ENCODE results near the gene VPS26C. TPM values are rescaled to one million over a fixed set of nuclear protein-coding genes. Genes with fewer than 3 reads are reported as not detected.
A peak's percentile ranks its signal among the peaks of the same experiment; 100 is the strongest.

VPS26C gene
- polyA plus RNA-seq, 3 donors, result 38.3 to 42.1 (median 40.7) TPM

GRCh38 chr21:37207441-37208009, 59.6 kb downstream of the VPS26C start:
- peak in 1 of 3 donors; percentile 15 for DNase-seq (ENCODE audit: low read depth in 3 of 3, low spot score in 2 of 3)

DNA sequence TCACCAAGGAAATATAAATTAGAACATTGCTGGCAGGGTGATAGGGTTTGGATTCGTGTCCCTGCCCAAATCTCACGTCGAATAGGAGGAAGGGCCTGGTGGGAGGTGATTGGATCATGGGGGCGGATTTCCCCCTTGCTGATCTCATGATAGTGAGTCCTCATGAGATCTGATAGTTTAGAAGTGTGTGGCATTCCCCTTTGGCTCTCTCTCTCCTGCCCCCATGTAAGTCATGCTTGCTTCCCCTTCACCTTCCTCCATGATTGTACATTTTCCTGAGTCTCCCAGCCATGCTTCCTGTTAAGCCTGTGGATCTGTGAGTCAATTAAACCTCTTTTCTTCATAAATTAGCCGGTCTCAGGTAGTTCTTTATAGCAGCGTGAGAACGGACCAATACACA, 60.6 kb downstream of the VPS26C start:
- DNase-seq (ENCODE audit: low read depth in 3 of 3, low spot score in 2 of 3), result no peak

DNA sequence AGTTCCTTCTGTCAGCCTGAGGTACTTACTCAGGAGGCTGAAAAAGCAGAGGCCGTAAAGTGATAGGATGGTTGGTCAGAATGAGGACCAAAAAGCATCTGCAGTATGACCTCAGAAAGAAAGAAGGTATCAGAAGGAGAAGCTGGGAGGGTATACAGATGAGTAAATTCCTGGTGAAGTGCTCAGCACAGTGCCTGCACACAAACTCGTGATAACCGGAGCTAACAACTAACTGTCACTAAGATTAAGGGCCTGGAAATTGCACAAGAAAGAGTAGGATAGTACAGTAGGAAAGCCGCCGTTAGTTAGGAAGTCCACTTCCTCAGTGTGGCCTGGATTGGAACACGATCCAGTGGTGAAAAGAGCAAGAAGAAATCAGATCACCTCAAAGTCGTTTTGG, 62.6 kb downstream of the VPS26C start:
- DNase-seq (ENCODE audit: low read depth in 3 of 3, low spot score in 2 of 3), result no peak

DNA sequence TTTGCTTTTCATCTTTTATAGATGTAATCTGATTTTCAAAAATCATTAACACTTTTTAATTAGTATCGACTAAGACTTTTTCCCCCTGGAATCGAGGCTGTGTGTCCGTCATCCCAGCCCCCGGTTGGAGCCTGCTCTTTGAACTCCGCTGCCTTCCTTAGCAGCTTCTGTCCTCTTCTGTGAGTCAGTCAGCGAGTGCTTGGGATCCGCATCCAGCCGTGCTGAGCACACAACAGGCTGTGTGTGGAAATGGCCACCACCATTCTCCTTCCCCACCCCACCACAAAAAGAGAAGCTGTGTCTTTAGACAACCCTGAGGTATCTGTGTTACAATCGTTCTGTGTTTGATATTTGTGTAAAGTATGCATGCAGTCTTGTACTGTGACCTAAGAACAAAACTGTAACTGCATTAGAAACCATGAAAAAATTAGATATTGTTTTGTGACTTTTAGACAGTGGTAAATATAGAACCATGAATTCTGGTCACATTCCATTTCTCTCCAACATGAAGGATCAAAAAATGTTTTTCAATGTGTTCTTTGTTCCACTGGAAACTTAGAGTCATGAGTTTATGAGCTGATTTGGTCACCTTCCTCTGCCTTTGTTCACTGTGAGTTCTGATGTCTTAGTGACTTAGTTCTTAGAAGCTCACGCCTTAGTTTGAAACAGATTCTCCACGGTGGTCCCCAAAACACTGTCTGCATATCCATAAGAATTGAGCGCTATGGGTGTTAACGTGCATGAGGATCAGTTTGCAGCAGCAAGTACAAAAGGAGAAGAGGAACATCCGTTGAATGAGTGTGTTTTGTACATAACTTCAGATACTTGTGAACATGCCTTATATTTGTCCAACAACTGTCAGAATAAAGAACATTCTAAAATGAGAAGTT, 64.7 kb downstream of the VPS26C start:
- no peak for DNase-seq (ENCODE audit: low read depth in 3 of 3, low spot score in 2 of 3)

DNA sequence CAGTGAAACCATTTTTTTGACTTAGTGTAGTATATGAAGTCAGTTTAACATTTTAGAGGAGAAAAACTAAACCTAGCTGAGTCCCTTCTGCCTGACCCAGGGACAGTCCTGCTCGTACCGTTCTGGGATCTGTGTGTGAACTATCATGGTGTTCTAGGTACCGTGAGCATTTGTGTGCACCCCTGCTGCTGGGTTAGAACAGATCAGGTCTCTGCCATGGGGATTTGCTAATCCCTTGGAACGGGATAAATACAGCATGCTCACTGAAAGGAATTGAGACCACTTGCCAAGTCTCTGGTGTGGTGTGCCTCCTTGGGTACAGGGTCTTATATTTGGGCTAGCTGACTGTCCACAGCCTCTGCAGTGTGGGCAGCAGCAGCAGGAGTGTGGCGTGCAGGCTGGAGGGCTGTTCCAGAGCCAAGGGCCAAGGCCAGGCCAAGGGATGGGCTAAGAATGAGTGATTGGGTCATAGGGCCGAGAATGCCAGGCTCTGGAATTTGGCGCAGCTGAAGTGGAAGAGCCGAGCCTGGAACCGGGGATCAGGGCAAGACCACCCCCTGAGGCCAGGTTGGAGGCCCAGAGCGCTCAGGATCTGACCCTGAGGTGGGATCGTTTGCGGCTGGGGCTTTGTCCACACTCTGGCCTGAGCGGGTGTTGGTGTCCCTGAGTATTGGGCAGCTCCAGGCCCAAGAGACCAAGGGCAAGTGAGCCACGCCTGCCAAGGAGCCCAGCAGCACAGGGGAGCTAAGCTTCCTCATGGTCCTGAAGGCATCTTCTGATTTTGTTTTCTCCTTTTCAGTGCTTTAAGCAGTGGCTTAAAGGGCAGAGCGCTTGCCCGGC, 66.3 kb downstream of the VPS26C start:
- DNase-seq (ENCODE audit: low read depth in 3 of 3, low spot score in 2 of 3), result no peak

DNA sequence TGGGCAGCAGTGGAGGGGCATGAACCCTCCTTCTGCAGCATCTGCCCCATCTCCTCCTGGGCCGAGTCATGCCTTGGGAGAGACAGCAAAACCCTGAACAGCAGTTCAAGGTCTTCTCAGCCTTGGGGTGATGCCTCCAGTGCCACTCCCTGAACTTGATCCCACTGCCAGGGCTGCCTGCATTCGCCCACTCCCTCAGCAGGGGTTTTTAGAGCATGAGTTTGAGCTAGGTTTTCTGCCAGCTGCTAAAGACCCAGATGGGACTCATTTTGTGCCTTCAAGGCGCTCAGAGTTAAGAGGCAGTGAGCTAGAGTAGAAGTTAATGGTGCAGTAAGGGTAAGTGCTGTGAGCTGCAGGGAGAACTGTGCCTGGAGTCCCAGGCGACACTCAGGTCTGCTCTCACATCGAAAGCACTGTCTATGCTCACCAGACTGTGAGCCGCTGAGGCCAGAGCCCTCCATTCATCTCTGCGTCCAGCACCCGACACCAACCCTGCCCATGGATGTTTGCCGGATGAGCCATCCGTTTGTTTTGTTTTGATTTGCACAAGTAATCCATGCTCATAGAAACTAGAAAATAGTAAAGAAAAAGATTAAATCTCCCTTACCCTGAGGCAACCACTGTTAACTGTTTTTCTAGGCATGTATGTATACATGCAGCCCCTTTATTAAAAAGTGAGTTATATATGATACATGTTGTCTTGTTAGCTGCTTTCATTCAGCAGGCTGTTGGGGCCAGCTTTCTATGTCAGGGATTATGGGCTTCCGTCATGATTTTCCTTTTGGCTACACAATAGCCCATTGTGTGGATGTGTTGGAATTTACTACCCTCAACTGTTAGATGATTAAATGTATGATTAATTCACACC, 67.8 kb downstream of the VPS26C start:
- DNase-seq (ENCODE audit: low read depth in 3 of 3, low spot score in 2 of 3), result peak in 1 of 3 donors; percentile 36

DNA sequence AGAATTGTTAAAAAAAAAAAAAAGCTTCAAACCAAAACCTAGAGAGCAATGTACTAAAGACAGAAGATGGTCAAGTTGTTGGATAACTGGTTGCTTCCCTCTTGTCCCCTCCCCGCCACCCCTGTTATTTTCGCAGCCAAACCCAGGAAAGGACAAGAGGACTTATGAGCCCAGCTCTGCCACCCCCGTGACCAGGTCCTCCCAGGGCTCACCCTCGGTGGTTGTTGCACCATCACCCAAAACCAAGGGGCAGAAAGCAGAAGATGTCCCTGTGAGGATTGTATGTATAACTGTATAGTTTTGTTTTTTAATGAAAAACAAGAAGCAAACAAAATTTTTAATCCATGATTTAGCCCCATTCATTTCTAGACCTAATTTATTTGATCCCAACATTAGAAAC, 69.4 kb downstream of the VPS26C start:
- DNase-seq (ENCODE audit: low read depth in 3 of 3, low spot score in 2 of 3), result no peak

- no peak for DNase-seq (ENCODE audit: low read depth in 3 of 3, low spot score in 2 of 3)
Observed at GRCh38 chr21:37196847-37197246, 70.3 kb downstream of the VPS26C start.

- no peak for DNase-seq (ENCODE audit: low read depth in 3 of 3, low spot score in 2 of 3)
Observed at GRCh38 chr21:37195610-37196009, 71.5 kb downstream of the VPS26C start.

- DNase-seq (ENCODE audit: low read depth in 3 of 3, low spot score in 2 of 3), result no peak
Observed at GRCh38 chr21:37195059-37195458, 72.1 kb downstream of the VPS26C start.

DNA sequence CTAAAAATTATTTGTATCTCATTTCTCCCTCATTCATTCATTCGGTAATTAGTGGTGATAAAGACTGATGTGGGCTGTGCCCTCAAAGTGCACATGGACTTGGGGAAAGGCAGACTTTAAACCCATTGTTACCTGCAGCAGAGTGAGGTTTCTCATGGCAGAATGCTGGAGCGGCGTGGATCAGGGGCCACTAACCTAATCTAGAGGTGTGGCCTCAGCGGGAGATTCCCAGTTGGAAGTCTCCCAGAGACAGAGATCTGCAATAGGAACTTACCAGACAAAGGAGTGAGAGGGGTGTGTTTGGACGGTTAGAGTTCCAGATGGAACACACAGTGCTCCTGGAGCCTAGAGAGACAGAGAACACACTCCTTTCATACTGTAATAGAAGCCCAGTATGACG, 73.5 kb downstream of the VPS26C start:
- no peak for DNase-seq (ENCODE audit: low read depth in 3 of 3, low spot score in 2 of 3)

DNA sequence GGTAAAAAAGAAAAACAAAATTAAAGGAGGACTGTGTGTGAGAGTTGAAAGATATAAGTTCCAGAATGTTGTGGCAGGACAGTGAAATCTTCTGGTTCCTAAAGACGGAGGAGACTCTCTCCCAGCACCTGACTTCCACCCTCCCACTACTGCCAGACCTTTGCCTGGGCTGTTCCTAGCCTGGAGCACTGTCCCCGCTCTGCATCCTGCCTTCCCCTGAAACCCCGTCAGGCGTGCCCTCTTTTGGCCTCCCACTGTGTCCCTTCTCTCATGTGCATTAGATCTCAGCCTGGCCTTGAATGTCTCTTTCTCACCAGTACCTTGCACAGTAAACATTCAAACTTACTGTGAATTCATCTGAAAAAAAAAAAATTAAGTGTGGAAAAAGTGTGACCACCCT, 74.1 kb downstream of the VPS26C start:
- DNase-seq (ENCODE audit: low read depth in 3 of 3, low spot score in 2 of 3), result no peak

GRCh38 chr21:37192019-37192418, 75.1 kb downstream of the VPS26C start:
- no peak for DNase-seq (ENCODE audit: low read depth in 3 of 3, low spot score in 2 of 3)

DNA sequence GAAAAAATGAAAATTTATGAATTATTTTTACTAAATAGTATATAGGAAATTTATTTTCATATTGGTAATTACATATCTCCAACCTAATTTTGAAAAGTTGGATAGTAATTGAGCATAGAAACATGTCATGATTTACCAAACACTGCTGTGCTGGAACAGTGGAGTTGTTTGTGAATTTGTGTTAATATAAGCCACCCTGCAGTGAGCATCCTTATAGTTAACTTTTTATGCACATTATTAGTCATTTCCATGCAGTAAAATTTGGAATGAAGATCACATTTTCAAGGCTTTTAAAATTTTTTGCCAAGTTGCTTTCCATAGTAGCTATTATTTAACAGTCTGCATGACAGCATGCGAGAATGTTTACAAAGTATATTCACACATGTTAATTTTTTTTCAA, 78.3 kb downstream of the VPS26C start:
- DNase-seq (ENCODE audit: low read depth in 3 of 3, low spot score in 2 of 3), result no peak

GRCh38 chr21:37186983-37187382, 80.2 kb downstream of the VPS26C start:
- DNase-seq (ENCODE audit: low read depth in 3 of 3, low spot score in 2 of 3), result no peak

DNA sequence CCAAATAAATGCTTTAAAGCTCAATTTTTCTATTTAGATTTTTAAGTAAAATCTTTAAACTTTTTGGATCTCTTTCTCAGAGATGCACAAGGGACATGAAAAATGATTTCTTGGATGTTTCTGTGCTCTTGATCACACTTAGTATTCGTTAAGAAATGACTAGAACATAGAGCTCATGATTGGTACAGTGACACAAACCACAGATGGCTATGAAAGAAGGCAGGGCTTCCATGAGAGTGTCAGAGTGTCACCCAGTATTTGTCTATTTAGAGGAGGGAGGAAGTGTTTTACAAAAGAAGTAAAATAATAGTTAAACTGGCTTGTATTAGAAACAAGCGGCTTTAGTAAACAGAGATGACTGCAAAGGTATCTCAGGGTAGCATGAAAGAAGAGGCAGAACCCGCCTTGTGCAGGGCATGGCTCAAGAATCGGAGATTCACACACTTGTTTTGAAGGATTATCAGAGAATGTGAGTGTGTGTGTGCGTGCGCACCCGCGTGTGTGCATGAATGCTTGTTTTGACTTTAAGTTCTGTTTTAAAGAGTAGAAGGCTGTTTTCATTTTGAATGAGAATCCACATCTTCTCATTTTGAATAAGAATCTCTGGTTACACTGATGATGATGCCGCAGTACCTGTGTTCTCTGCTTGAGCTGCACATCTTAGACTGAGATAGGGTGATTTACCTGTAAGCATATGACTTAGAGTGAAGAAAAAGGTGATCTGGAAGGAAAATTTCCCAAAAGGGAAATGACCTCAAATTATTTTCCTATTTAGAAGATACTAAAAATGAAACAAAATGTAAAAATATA, 82.1 kb downstream of the VPS26C start:
- no peak for DNase-seq (ENCODE audit: low read depth in 3 of 3, low spot score in 2 of 3)

DNA sequence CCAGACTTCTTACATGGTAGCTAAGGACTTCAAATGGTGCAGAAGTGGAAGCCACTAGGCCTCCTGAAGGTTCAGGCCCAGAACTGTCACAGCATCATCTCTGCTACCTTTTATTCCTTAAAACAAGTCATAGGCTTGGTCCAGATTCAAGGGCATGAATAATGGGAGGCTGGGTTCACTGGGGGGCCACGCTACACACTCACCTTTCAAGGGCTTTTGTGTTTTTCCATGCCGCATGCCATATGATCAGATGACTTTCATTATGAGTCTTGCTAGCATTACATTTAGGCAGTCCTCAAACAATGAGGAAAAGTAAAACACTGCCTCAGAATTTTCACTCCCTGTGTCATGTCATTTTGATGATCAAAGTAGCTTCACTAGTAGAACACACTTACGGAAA, 83.4 kb downstream of the VPS26C start:
- no peak for DNase-seq (ENCODE audit: low read depth in 3 of 3, low spot score in 2 of 3)

DNA sequence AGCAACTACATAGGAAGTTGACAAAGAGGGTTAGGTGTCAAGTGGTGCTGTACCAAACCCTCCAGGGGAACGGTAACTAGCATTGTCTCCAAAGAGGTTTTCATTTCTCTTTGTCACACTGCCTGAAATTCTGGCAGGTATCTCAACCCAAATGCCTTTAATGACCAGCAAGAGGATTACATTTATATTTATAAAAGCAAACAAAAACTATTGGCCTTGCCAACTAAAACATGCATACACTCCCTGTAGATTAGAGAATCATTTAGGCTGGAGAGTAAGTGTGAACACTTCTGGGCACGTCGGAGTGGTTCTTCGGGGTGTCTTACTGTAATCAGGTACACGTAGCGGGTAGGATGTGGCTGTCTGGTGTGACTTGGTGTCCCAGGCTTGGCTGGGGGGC, 84.9 kb downstream of the VPS26C start:
- DNase-seq (ENCODE audit: low read depth in 3 of 3, low spot score in 2 of 3), result no peak

- no peak for DNase-seq (ENCODE audit: low read depth in 3 of 3, low spot score in 2 of 3)
Observed at GRCh38 chr21:37181059-37181458, 86.1 kb downstream of the VPS26C start.

DNA sequence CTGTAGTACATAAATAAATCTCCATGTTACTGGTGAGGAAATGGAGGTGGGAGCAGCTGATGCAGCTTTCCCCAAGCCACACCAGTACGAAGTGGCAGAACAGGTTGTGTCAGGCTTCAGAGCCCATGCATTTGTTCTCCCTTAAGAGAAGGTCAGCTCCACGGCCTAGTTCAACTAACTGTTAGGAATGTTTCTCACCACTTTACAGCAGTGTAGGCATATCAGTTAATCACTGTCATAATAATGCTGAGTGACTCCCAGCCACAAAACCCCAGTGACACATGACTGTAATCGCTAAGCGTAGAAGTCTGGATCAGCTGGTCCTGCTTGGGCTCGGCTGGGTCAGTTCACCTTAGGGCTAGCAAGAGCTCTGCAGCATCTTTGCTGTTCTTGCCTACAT, 90.4 kb downstream of the VPS26C start:
- DNase-seq (ENCODE audit: low read depth in 3 of 3, low spot score in 2 of 3), result no peak
